ENCODE measurements around the gene SLC25A31.

The SLC25A31 gene

GRCh38 chr4:127730142-127730913 lies at the start of gene SLC25A31:
Gene SLC25A31, plus strand, starts transcription at chr4:127730400. Its CDS starts 146 bp downstream, at chr4:127730546.
- no peak for DNase-seq (ENCODE audit: extremely low read depth in 1 of 2, low read depth in 1 of 2)

DNA sequence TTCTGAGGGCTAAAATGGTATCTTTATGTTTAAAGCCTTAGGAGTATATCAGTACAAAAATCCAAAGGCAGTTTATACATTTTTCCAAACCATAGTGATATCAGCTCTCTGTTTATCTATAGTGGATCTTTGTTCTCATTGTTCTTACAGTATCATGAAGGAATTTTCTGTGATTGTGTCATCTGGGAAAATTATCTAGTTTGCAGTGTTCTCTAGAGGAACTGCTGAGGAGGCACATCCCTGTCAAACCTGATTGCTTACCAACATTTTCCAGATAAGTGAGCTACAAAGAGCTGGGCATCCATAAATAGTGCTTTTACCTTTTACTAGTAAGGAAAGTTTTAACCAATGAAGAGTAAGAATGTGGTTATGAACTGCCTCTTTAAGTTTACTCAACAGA lies 44.9 kb upstream of the SLC25A31 start:
- DNase-seq (ENCODE audit: extremely low read depth in 1 of 2, low read depth in 1 of 2) = no peak

DNA sequence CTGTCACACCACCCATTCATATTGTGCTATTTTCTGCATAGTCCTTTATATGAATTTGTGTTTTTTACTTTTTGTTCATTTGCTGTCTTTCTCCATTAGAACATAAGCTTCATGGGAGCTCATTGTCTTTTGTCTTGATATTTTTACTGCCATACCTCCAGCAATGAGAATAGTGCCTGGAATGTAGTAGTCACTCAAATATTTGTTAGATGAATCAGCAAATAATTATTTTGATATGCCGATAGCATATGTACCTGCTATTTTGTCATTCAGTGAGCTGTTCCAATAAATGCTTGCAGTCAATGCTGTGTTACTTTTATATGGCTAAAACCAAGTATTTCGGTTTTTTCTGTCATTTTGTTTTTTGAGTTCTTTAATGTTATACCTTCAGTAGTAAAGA lies 43.5 kb upstream of the SLC25A31 start:
- no peak for DNase-seq (ENCODE audit: extremely low read depth in 1 of 2, low read depth in 1 of 2)

GRCh38 chr4:127687580-127687979 lies 42.6 kb upstream of the SLC25A31 start:
- DNase-seq (ENCODE audit: extremely low read depth in 1 of 2, low read depth in 1 of 2) = no peak

GRCh38 chr4:127698789-127699200 lies 31.4 kb upstream of the SLC25A31 start:
- DNase-seq (ENCODE audit: extremely low read depth in 1 of 2, low read depth in 1 of 2) = no peak

DNA sequence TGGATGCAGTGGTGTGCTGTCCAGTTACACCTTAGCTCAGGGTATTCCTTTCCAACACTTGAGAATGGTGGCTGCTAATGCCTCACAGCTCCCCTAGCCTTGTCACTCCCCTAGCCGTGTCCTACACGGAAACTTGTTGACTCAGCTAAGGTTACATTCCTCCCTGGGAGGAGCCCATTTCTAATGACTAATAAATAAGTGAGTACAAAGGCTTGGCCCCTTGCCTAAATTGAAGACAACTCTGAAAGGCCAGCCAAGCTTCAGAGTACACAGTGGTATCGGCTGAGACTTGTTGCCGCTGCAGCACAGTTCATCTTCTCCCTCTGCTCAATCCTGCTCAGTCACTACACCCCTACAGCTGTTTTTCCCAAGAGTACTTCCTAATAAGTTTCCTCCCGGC lies 21.2 kb upstream of the SLC25A31 start:
- no peak for DNase-seq (ENCODE audit: extremely low read depth in 1 of 2, low read depth in 1 of 2)

GRCh38 chr4:127709456-127709855 lies 20.7 kb upstream of the SLC25A31 start:
- no peak for DNase-seq (ENCODE audit: extremely low read depth in 1 of 2, low read depth in 1 of 2)

GRCh38 chr4:127731406-127731805 lies 1.2 kb downstream of the SLC25A31 start:
- DNase-seq (ENCODE audit: extremely low read depth in 1 of 2, low read depth in 1 of 2) = no peak

GRCh38 chr4:127732623-127733328 lies 2.6 kb downstream of the SLC25A31 start:
- no peak for DNase-seq (ENCODE audit: extremely low read depth in 1 of 2, low read depth in 1 of 2)

- no peak for DNase-seq (ENCODE audit: extremely low read depth in 1 of 2, low read depth in 1 of 2)
Observed at GRCh38 chr4:127734976-127735375, 4.8 kb downstream of the SLC25A31 start.

DNA sequence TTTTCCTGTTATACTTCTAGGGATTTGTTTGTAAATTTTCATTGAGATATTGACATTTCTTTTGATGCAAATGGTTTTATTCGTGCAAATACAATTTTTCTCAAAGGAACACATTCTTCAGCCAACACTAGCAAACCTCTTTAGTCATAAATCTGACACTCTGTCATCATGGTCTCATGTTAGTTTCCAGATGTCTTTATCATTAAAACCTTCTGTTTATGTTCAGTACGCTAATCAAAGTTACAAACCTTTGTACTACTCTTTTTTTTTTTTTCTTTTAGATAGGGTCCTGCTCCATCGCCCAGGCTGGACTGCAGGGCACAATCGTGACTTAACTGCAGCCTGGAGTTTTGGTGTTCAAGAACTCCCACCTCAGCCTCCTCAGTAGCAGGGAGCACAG lies 7.1 kb downstream of the SLC25A31 start:
- DNase-seq (ENCODE audit: extremely low read depth in 1 of 2, low read depth in 1 of 2) = no peak

DNA sequence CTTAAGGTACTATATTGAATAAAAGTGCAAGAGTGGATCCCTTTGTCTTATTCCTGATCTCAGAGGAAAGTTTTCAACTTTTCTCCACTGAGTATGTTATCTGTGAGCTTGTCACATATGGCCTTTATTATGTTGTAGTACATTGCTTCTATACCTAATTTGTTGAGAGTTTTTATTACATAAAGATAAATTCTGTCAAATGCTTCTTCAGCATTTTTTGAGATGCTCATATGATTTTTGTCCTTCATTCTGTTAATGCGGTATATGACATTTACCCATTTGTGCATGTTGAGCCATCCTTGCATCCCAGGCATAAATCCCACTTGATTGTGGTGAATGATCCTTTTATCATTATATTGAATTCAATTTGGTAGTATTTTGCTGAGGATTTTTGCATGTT lies 11.0 kb downstream of the SLC25A31 start:
- DNase-seq (ENCODE audit: extremely low read depth in 1 of 2, low read depth in 1 of 2) = no peak

GRCh38 chr4:127747883-127748282 lies 17.7 kb downstream of the SLC25A31 start:
- DNase-seq (ENCODE audit: extremely low read depth in 1 of 2, low read depth in 1 of 2) = no peak

- no peak for DNase-seq (ENCODE audit: extremely low read depth in 1 of 2, low read depth in 1 of 2)
Observed at GRCh38 chr4:127748957-127749356, 18.8 kb downstream of the SLC25A31 start.

- DNase-seq (ENCODE audit: extremely low read depth in 1 of 2, low read depth in 1 of 2) = no peak
Observed at GRCh38 chr4:127756906-127757305, 26.7 kb downstream of the SLC25A31 start.

DNA sequence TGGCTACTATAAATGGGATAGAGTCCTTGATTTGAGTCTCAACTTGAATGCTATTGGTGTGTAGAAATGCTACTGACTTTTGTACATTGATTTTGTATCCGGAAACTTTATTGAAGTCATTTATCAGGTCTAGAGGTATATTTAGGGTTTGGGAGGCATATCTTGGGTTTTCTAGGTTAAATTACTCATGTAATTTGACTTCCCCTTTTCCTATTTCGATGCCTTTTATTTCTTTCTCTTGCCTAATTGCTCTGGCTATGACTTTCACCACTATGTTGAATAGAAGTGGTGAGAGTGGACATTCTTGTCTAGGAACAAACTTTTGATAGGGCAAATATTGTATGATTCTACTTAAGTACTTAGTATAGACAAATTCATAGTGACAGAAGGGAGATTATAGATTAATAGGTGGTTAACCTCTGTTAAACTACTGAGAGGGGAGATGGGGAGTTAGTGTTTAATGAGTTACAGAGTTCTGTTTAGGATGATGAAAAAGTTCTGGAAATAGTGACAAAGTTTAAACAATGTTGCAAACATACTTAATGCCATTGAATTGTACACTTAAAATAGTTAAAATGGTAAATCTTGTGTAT lies 29.1 kb downstream of the SLC25A31 start:
- no peak for DNase-seq (ENCODE audit: extremely low read depth in 1 of 2, low read depth in 1 of 2)

DNA sequence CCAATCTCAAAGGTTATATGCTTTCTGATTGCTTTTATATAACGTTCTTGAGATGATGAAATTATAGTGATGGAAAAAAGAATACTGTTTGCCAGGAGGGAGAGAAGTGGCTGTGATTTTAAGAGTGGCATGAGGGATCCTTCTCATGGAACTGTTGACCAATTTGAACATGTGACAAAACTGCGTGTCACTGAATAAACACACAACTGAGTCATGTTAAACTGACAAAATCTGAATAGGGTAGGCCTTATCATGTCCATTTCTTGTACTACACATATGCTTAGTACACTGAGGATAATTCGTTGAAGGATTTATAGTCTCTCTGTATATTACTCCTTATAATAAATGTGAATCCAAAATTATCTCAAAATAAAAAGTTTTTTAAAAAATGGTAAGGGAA lies 29.7 kb downstream of the SLC25A31 start:
- DNase-seq (ENCODE audit: extremely low read depth in 1 of 2, low read depth in 1 of 2) = no peak

DNA sequence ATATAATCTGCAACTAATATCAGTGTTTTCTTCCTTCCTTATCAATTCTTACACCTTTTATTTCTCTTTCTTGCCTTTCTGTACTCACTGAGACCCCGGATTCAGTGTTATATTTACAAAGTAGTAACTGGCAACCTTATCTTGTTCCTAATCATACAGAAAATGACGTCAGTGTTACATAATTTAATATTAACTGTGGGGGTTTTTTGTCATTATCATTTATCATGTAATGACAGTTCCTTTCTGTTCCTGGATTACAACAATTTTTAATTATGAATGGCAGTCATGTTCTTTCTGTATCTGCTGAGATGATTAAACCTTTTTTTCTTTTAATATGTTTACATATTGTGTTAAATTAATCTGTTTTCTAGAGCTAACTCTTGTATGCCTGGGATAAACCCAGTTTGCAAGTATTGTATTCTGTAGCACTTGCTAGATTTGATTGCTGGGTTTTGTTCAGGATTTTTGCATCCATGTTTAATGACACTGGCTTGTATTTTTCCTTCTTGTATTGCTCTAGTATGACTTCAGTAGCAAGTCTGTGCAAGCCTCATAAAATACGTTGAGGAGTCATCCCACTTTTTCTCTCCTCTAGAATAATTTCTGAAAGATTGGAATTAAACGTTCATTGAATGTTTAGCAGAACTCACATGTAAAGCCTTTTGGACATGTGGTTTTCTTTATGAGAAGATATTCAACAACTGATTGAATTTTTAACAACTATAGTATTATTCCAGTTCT lies 41.5 kb downstream of the SLC25A31 start:
- DNase-seq (ENCODE audit: extremely low read depth in 1 of 2, low read depth in 1 of 2) = no peak

DNA sequence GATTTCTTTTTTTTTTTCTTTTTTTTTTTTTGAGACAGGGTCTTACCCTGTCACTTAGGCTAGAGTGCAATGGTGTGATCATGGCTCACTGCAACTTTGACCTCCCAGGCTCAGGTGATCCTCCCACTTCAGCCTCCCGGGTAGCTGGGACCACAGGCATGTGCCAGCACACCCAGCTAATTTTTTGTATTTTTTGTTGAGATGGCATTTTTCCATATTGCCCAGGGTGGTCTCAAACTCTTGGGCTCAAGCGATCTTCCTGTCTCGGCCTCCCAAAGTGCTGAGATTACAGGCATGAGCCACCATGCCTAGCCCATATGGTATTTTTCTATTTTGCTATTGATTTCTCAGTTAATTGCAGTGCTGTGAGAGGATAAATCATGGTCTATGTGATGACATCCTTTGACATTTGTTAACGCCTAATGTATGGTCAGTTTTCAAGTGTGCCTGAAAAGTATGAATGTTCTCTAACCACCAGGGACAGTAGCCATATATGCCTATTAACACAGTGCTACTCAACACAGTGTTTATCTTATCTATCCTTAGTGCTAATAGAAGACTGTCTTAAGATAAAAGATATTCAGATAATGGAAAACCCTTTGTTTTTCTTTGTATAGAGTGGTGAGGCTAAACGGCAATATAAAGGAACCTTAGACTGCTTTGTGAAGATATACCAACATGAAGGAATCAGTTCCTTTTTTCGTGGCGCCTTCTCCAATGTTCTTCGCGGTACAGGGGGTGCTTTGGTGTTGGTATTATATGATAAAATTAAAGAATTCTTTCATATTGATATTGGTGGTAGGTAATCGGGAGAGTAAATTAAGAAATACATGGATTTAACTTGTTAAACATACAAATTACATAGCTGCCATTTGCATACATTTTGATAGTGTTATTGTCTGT lies 42.8 kb downstream of the SLC25A31 start:
- DNase-seq (ENCODE audit: extremely low read depth in 1 of 2, low read depth in 1 of 2) = no peak

DNA sequence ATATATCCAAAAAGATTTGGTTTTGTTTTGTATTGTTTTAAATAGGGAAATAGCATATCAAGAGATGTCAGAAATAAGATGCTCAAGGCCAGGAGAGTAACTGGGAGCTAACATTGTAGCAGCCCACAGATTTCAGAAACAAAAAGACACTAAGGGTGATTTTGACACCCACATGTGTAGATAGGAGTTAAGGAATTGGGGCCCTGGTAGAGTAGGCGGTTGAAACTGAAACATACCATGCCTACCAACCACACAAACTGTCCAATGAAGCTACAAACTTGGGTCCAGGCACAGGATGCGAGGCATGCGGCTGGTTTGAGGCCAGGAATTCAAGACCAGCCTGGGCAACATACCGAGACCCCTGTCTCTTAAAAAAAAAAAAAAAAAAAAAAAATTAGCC lies 45.6 kb downstream of the SLC25A31 start:
- no peak for DNase-seq (ENCODE audit: extremely low read depth in 1 of 2, low read depth in 1 of 2)
